Heart right ventricle (tissue), 16 donors: ENCODE results near the gene PARP16. TPM values are rescaled to one million over a fixed set of nuclear protein-coding genes. Genes with fewer than 3 reads are reported as not detected.
A peak's percentile ranks its signal among the peaks of the same experiment; 100 is the strongest.

Experiments used
- ATAC-seq, 8 donors: fragments of 200-7000 bp; cut with Tn5 transposase; one replicate each; pipeline ENCODE4 v1.9.1; 2020; ENCODE audit warnings: mild to moderate bottlenecking in 8 of 8, moderate library complexity in 8 of 8, moderate number of reproducible peaks in 1 of 8
- DNase-seq, 2 donors: peaks; one replicate each; pipeline ENCODE4 v3.0.0-alpha.2; 2020
- H3K27ac ChIP-seq, 10 donors: fragments of 200-600 bp; sonication (generic) in 2 of 10; one replicate each; pipeline versions ENCODE4 v1.5.0 to v1.8.0; 2020 to 2022; ENCODE audit warnings: mild to moderate bottlenecking in 3 of 10
- H3K27me3 ChIP-seq, 7 donors: fragments of 200-600 bp; one replicate each; pipeline ENCODE4 v1.8.0; 2021 to 2022; ENCODE audit warnings: mild to moderate bottlenecking in 2 of 7
- H3K36me3 ChIP-seq, 9 donors: fragments of 200-600 bp; sonication (generic) in 1 of 9; one replicate each; pipeline versions ENCODE4 v1.5.0 to v1.8.0; 2020 to 2022; ENCODE audit warnings: mild to moderate bottlenecking in 2 of 9
- H3K4me1 ChIP-seq, 9 donors: fragments of 200-600 bp; sonication (generic) in 1 of 9; one replicate each; pipeline versions ENCODE4 v1.5.0 to v1.8.0; 2020 to 2022; ENCODE audit warnings: mild to moderate bottlenecking in 4 of 9
- H3K4me3 ChIP-seq, 10 donors: fragments of 200-600 bp; sonication (generic) in 2 of 10; one replicate each; pipeline versions ENCODE4 v1.5.0 to v1.8.0; 2020 to 2022; ENCODE audit warnings: mild to moderate bottlenecking in 7 of 10, moderate library complexity in 2 of 10
- H3K9me3 ChIP-seq, 11 donors: fragments of 200-600 bp in 10 of 11; sonication (generic) in 2 of 11; one replicate each; pipeline versions ENCODE4 v1.5.0 to v1.8.0; 2013 to 2022; ENCODE audit warnings: mild to moderate bottlenecking in 2 of 11, control low read depth in 1 of 11, moderate library complexity in 1 of 11
- WGBS, 2 donors: extraction: QIAGEN DNeasy Blood & Tissue Kit; methylation state at CpG; one replicate each; pipeline ENCODE4 v1.1.7; 2013; ENCODE audit warnings: inconsistent platforms in 1 of 2; 5-methylcytosine and 5-hydroxymethylcytosine counted together
- intact Hi-C, 10 donors: fragments of 100-400 bp; cut with DNase I; formaldehyde crosslinking; loops; one replicate each; pipeline versions ENCODE4 v1.11.1 to v1.14.2; 2022
- polyA plus RNA-seq, 2 donors: library from polyadenylated mRNA; stranded (reverse); fragments of 200-250 nt; gene quantifications; one replicate each; pipeline ENCODE4 v1.2.3, GENCODE V29; 2013
- total RNA-seq, 10 donors: library from RNA; stranded (reverse); fragmentation: NEBNext Ultra II Directional in 3 of 10; extraction: Animal tissue kit (Norgen Biotek cat#: 25700) in 3 of 10; gene quantifications; one replicate each; pipeline versions ENCODE4 v1.2.1 to v1.2.4, GENCODE V29; 2021 to 2023
- TF ChIP-seq, protein P1 (sequence below), 9 donors: fragments of 200-600 bp; sonication (generic) in 2 of 9; IDR thresholded peaks; one replicate each; pipeline versions ENCODE4 v1.5.0 to v1.8.0; 2021 to 2022; ENCODE audit warnings: antibody characterized with exemption in 9 of 9, mild to moderate bottlenecking in 5 of 9, moderate library complexity in 1 of 9
- donor health status: Arrhythmogenic right ventricular cardiomyopathy.
- donor health status: ischemic (EF 13 %, LVEDD 7.1; RV severe dilation, severe dysfunction).
- donor health status: healthy with polysubstance abuse.
- donor health status: DM: no; HTN: yes; CAD: no.
- donor health status: DM: no; HTN: no; CAD: no.
- donor health status: ischemic (EF 25% LVEDD 6.9; RV normal size, moderate dysfunction).
- donor health status: ischemic (EF 25% LVEDD 5.7; RV mildly dilated, moderate dysfunction).
- donor health status: healthy.
- donor health status: DM: yes; HTN: yes; CAD: no.
- donor health status: Ischemic cardiomyopathy.
- donor health status: ischemic (EF 35%, LVEDD 5.7; RV mildly dilated, moderate dysfunction).
- donor health status: nonischemic (EF 11% LVEDD 7.7; RV severe dilation, severe dysfunction).
- donor health status: DM: yes; HTN: yes; CAD: no.
- donor health status: PGD.
- donor health status: ischemic (EF 29% LVEDD 5.4; RV normal size, mild dysfunction).
- donor health status: nonischemic (EF 23%, LVEDD 6.1; RV moderate dilation, normal function).

The PARP16 gene
- total and polyA plus RNA-seq, 12 donors: 3.1 to 5.2 (median 4.7) TPM

GRCh38 chr15:65323071-65323511 is 36.4 kb upstream of the PARP16 start:
- Histone ChIP-seq H3K36me3 (no peaks in the 10 kb centered on the region), H3K27me3 (no peaks in the 10 kb centered on the region), H3K9me3 (no peaks in the 10 kb centered on the region), H3K27ac (no peak overlapping the region), H3K4me3 (no peak overlapping the region), H3K4me1 (peaks cover 0 to 20% (median 9%) of the 10 kb centered on the region in 9 donors)
- TF ChIP-seq, protein P1, sequence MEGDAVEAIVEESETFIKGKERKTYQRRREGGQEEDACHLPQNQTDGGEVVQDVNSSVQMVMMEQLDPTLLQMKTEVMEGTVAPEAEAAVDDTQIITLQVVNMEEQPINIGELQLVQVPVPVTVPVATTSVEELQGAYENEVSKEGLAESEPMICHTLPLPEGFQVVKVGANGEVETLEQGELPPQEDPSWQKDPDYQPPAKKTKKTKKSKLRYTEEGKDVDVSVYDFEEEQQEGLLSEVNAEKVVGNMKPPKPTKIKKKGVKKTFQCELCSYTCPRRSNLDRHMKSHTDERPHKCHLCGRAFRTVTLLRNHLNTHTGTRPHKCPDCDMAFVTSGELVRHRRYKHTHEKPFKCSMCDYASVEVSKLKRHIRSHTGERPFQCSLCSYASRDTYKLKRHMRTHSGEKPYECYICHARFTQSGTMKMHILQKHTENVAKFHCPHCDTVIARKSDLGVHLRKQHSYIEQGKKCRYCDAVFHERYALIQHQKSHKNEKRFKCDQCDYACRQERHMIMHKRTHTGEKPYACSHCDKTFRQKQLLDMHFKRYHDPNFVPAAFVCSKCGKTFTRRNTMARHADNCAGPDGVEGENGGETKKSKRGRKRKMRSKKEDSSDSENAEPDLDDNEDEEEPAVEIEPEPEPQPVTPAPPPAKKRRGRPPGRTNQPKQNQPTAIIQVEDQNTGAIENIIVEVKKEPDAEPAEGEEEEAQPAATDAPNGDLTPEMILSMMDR (IDR thresholded peaks at IDR 0.05): no peak
- WGBS, 2 donors: 4 to 5% methylated on average over 9 of the region's 9 CpGs
- intact Hi-C loops: loop anchor here in 1 of 10 donors (5.0 kb wide), 1 partner anchor 79 kb away; no protein-coding TSS in a partner anchor
- ATAC-seq (peak; percentile 60 to 92 (median 85)), DNase-seq (peak; percentile 72 to 79)

- H3K9me3 ChIP-seq: no peaks in the 10 kb centered on the region
- no peaks in the 10 kb centered on the region for H3K36me3 ChIP-seq
- no peaks in the 10 kb centered on the region for H3K27me3 ChIP-seq
- no peak overlapping the region for H3K4me3 ChIP-seq
- ATAC-seq (peak; percentile 88 to 95 (median 91)), DNase-seq (peak; percentile 74 to 77)
- intact Hi-C loops: loop anchor here (1.0 to 5.0 kb wide), 4 partner anchors 66 to 83 kb away; no protein-coding TSS in a partner anchor
- peaks cover 0 to 9% (median 0%) of the 10 kb centered on the region in 9 donors for H3K4me1 ChIP-seq
- TF ChIP-seq, protein P1 (IDR thresholded peaks at IDR 0.05): peak; percentile 85 to 97 (median 92)
- WGBS, 2 donors: 38% methylated on average over 5 of the region's 5 CpGs
- H3K27ac ChIP-seq: no peak overlapping the region
These were observed 32.2 kb upstream of the PARP16 start for GRCh38 chr15:65318870-65319356.

DNA sequence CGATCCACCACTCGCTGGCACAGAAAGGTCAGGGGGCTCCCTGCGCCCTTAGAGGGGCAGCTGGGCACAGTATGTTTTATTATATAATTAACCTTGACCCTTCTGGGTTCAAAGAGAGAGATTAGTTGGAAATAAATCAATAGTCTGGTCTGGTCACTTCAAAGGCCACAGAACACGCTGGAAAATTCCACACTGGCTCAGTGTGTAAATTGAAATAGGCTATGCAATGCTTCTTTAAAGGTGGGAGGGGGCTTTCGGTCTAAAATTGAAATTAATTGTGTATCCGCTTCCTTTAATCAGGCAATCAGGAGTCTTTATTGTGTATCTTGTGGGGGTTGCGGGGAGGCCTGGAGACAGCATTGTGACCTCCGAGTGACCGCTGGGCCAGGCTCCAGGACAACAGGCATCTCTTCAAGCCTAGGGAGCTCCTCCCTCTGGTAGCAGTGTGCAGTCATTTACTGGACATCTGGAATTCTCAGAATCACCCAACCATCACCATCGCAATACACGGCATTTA is 25.8 kb upstream of the PARP16 start:
- H3K27ac ChIP-seq: peak overlapping the region in 4 of 10 donors; percentile 10 to 68 (median 38)
- TF ChIP-seq, protein P1 (IDR thresholded peaks at IDR 0.05): no peak
- no peaks in the 10 kb centered on the region for H3K9me3 ChIP-seq
- ATAC-seq (peak in 7 of 8 donors; percentile 73 to 92 (median 84)), DNase-seq (peak; percentile 52 to 59)
- 45 to 66% methylated on average over 11 of the region's 11 CpGs for WGBS, 2 donors
- intact Hi-C loops: no loop called here
- H3K4me3 ChIP-seq: no peak overlapping the region
- no peaks in the 10 kb centered on the region for H3K36me3 ChIP-seq
- H3K27me3 ChIP-seq: no peaks in the 10 kb centered on the region
- H3K4me1 ChIP-seq: peaks cover 0 to 17% (median 8%) of the 10 kb centered on the region in 9 donors

- DNase-seq (no peak), ATAC-seq (no peak)
- Histone ChIP-seq H3K4me1 (peaks cover 0 to 17% (median 8%) of the 10 kb centered on the region in 9 donors), H3K4me3 (no peak overlapping the region), H3K9me3 (no peaks in the 10 kb centered on the region), H3K27me3 (no peaks in the 10 kb centered on the region), H3K27ac (peak overlapping the region in 1 of 10 donors; percentile 68), H3K36me3 (no peaks in the 10 kb centered on the region)
- intact Hi-C loops: no loop called here
- WGBS, 2 donors: 60 to 66% methylated on average over 3 of the region's 3 CpGs
- TF ChIP-seq, protein P1 (IDR thresholded peaks at IDR 0.05): no peak
These were observed 25.1 kb upstream of the PARP16 start for GRCh38 chr15:65311760-65312159.
